NCI-H146 treated with DMSO at 0.1 percent for 48 hours (cell line): ENCODE measurements around the gene ZNF813.
"Not testable (repeated sequence)": the region's sequence is repeated elsewhere in the genome, so short reads cannot be mapped to it uniquely, and the experiment has no call there.

ENCODE experiments used
- DNase-seq: peaks from one replicate; lab custom pipeline; 2025; ENCODE audit not compliant: unreplicated experiment; lab: John Stamatoyannopoulos, UW

ZNF813 gene

DNA sequence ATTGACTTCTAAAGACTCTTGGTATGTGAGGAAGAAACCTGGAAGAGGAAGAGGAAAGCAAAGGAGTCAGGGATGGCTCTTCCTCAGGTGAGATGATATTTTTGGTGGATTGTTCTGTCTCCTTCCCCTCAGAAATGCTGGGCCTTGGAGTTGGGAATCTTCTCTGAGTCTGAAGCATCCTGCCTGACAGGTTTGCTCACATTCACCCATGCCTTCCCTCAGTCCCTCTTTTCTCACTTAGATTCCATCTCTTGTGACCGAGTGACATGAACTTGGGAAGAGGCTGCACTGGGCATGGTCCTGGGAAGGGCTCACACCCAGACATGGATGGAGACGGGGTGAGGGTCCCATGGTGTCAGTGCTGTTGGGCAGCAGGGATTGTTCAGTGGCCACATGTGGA is 16.2 kb downstream of the ZNF813 start:
- not testable (repeated sequence) for DNase-seq

DNA sequence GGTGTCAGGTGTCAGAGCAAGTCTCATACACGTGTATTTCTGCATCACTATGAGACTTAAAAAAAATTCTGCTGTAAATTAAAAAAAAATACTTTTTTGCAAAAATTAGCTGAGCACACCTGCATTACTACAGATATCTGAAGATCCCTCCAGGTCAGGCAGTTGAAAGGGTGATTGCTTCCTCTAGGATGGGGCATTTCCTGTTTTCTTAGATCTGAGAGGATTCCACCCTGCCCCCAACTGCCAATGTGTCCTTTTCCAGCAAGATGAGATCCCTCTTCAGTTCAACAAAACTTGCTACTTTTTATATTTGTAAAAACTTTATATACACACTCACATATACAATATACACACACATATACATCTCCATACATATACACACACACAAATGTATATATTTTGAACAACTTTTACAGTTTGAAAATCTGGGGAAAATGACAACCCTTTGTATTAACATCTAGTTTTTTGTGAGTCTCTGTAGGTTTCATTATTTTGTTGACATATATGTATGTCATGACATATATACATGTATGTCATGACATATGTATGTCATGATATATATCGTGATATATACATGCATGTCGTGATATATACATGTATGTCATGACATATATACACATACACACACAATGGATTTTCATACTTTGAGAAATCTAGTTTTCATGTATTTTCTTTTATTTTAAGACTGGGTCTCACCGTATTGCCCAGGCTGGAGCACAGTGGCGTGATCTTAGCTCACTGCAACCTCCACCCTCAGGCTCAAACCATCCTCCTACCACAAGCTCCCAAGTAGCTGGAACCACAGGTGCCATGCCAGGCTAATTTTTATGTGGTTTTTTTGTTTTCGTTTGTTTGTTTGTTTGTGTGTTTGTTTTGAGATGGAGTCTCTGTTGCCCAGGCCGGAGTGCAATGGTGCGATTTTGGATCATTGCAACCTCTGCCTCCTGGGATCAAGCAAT is 17.8 kb downstream of the ZNF813 start:
- no peak for DNase-seq

DNA sequence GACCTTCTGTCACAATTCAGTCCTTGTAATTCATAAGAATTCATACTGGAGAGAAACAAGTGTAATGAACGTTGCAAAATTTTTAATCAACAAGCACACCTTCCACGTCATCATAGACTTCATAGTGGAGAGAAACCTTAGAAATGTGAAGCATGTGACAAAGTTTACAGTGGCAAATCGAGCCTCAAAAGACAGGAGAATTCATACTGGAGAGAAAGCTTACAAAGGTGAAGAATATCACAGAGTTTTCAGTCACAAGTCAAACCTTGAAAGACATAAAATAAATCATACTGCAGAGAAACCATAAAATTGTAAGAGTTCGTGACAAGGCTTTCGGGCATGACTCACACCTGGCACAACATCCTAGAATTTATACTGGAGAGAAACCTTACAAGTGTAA is 24.6 kb downstream of the ZNF813 start:
- DNase-seq = no peak

DNA sequence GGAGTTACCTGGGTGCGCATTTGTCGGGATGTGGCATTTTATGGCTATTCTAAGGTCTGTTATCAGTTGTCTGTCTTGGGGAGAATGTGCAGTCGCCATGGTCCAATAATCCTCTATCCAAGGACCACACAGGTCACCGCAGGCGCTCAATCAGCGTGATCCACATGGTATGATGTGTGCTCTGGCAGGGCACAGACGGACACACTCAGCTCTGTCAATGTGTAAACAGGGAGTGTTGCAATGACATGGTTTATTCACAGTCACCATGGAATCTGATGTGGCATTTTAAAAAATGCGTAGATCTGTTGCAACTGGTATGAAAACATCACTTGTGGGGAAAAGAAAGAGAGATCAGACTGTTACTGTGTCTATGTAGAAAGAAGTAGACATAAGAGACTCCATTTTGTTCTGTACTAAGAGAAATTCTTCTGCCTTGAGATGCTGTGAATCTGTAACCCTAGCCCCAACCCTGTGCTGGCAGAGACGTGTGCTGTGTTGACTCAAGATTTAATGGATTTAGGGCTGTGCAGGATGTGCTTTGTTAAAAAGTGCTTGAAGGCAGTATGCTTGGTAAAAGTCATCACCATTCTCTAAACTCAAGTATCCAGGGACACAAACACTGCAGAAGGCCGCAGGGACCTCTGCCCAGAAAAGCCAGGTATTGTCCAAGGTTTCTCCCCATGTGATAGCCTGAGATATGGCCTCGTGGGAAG is 29.9 kb downstream of the ZNF813 start:
- DNase-seq = not testable (repeated sequence)

DNA sequence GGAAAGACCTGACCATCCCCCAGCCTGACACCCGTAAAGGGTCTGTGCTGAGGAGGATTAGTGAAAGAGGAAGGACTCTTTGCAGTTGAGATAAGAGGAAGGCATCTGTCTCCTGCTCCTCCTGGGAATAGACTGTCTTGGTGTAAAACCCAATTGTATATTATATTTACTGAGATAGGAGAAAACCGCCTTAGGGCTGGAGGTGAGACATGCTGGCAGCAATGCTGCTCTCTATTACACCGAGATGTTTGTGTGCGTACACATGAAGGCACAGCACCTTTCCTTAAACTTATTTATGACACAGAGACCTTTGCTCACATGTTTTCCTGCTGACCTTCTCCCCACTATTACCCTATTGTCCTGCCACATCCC is 30.5 kb downstream of the ZNF813 start:
- not testable (repeated sequence) for DNase-seq

DNA sequence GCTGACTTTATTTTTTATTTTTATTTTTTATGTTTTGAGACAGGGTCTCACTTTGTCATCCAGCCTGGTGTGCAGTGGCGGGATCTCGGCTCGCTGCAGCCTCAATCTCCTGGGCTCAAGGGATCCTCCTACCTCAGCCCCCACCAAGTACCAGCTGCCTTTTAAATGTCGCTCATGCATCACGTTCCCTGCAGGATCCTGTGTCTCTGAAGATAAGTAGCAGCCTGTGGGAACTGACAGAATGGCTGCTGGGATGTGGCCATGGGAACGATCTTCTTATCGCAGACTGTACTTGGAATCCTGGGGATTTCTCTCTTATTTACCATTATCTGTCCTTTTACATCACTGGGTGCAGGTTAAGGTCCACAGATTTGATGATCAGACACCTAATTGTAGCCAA is 35.6 kb downstream of the ZNF813 start:
- DNase-seq = peak; percentile 27

DNA sequence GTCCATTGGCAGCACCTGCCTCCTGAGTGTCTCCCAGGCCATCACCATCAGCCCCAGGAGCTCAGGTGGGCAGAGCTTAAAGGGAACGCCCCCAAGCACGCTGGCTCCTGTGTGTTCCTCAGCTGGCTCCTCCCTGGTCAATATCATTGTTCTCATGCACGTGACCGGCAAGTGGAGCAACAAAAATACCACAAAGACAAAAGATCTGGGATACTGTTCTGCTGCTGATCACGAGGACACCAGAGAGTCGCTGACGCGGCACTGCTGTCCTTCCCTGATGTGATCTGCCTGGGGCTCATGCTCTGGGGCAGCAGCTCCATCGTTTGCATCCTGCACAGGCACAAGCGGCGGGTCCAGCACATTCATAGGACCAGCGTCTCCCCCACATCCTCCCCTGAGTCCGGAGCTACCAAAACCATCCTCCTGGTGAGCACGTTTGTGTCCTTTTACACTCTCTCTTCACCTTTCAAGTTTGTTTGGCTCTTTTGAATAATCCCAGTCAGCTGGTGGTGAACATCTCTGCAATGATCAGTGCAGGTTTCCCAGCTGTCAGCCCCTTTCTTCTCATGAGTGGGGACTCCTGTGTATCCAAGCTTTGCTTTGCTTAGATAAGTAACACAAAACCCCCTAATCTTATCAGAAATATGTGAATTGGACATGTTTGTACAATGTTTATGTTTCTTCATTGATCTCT is 36.3 kb downstream of the ZNF813 start:
- peak; percentile 36 for DNase-seq

DNA sequence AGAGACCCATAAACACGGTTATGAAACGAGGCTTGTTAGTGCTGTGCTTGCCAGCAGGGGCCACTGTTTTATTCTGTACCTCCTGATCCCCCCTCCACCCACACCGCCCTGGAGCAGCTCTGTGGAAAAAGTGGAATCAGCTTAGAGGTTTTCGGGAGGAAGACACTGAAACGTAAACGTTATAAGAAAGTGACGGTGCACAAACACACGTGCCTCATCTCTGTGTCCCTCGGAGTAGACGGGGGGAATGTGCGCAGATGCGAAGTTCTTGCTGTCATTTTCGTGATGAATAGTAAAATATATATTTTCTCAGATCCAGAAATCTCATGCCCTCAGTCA is 36.8 kb downstream of the ZNF813 start:
- DNase-seq = not testable (repeated sequence)

DNA sequence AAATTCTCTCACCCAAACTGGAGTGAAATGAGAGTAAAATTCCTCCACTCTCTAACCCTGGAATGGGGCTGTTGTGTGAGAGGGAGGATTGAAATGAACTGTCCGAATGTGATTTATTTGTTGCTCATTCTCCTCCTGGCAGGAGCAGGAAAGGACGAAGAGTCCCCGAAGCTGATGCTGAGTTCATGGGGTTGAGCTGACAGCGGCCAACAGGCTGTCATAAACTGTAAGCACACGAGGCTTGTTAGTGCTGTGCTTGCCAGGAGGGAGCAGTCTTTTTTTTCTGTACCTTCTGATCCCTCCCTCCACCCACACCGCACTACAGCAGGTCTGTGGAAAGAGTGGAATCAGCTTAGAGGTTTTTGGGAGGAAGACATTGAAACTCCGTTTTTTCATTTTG is 37.4 kb downstream of the ZNF813 start:
- DNase-seq = peak; percentile 4

DNA sequence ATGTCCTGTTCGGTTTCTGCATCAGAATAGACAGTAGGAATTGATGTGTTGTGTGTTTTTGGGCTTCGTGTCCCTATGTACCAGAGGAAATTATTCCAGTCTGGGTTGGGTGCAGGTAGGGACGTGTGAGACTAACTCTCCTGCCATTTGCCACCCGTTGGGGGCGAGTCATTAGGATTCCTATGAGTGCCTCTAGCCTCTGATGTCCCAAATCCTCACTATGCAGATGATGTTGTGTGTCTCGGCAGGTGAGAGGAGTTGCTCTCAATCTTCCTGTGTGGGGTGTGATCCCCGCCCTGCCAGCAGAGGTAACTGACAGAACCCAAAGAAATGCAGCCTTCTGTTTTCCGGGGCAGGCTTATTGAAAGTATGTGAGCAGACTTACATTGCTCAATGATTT is 39.2 kb downstream of the ZNF813 start:
- no peak for DNase-seq

DNA sequence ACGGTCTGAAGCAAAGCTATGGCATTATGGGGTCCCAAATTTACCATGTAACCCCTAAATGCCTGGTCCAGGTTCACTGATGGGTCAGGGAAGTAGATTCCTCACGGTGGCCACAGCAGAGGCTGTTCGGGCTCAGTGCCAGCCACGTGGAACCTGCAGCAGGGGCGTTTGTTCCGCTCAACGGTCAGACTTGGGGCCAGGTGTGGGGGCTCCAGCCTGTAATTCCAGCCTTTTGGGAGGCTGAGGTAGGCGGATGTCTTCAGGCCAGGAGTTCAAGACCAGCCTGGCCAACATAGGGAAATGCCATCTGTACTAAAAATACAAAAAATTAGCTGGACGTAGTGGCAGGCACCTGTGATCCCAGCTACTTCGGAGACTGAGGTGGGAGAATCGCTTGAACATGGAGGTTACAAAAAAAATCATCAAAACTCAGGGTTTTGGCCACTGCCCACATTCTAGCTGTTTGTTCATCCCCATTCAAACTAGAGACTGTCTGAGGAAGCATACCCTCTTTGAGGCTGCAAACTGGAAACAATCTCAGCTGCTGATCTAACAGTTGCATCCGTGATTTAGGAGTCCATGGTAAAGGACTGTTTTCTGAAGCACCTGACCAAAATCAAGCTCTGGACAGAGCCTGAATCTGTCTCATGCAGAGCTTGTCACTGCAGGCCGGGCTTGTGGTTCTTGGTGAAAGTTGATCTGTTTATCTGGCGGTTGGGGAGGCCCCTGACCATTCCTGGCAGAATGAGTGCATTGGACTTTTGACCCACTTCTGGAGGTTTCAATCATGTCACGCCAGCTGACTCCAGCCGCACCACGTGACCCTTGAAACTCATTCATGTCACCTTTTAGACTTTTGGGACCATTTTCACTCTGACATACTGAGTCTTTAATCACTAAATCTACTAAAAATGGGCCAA is 40.2 kb downstream of the ZNF813 start:
- DNase-seq = no peak

DNA sequence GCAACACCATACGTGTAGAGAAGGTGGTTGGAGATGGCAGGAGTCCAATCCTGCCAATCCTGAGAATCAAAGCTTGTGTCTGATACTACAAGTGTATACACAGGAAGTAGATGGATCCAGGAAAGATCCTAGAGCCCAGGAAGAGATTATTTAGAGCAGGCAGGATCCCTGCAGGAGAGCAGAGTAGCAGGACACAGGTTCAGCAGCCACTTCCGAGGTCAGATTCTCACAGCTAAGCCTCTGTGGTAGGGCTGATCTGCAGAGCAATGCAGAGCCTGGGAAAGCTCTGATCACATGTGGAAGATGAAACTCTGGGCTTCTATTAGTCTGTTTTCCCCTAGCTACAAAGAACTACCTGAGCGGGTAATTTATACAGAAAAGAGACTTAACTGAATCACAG is 41.9 kb downstream of the ZNF813 start:
- DNase-seq = no peak

DNA sequence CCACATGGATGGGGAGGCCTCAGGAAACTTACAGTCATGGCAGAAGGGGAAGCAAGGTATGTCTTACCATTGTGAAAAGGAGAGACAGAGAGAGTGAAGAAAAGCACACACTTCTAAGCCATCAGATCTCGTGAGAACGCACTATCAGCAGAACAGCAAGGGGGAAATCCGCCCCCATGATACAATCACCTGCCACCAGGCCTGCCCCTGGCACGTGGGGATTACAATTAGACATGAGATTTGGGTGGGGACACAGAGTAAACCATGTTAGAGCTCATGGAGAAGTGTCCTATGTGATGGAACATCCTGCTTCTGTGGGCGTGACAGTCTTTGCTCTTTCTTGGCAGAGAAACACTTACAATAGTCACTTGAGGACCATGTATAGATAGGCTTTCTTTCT is 42.3 kb downstream of the ZNF813 start:
- DNase-seq = no peak

DNA sequence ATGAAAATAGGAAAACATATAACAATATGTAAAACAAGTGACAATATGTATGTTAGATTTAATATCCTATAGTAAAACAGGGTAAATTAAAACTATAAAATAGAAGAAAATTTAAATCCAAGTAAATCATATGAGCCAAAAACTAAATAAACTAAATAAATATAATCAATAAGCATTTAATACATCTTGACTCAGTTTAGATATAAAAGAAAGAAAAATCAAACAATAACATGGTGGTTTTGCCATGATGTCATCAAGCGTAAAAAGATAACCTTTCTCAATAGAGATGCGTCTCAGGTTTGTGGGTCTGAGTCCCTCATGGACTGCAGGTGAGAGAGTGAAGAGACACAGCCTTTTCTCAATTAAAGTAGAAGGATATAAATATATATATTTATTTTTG is 43.8 kb downstream of the ZNF813 start:
- DNase-seq = no peak

DNA sequence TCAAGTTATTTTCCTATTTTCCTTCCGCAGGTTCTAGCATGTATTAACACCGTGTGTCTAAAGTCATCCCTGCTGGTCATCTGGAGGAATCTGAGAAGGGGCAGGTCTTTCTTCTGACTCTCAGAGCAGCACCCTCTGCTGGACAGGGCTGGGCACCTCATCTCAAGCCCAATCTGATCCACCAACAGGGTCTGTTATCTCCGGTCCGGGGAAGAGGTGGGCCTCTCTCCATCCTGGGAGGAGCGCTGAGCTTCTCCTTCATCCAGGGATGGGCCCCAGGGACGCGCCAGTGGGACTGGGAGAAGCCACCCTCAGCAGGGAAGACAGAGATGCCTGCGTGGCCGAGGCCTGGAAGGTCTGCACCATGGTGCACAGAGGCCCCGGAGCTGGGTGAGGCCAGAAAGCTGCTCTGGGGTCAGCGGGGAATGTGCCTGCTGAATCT is 44.4 kb downstream of the ZNF813 start:
- peak; percentile 27 for DNase-seq

DNA sequence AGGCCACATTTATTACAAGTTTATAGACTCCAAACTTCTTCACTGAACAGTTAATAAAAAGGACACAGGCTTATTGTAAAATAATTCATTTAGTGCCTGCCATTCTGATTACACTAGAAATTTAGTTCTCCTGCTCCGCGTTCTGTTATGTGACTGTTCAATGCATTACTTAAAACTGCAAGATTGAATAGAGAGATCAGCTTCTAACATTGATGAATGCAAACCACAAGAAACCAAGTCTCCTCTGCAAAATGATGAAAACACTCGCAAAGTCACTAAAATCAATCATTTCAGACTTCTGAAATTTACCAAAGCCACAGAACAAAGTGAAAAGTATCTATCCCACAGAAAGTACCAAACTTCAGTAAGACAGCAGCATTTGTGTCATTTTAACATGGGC is 47.5 kb downstream of the ZNF813 start:
- DNase-seq = not testable (repeated sequence)

DNA sequence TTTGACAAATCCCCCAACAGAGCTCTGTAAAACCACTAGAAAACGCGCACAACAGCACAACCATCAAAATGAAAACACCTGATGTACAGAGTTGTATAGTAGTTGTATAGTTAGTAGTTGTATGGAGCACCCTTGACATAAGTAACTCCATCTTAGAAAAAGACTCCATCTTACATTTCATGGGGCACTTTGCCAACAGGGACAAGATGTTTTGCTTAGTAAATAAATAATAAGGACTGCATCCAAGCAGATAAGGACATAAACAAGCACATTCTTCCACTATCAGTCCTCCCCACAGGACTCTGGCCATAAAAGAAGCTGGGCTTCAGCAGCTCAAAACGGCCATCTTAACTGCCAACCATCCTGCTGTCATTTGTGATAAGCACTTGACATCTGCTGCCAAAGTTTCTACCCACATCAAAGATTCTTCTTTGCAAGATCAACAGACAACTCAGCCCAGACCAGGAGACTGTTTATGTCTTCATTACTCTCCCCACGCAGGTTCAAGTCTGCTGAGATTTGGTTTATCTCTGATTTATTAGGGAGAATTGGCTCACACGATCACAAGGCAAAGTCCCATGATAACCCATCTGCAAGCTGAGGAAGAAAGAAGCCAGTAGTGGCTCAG is 49.7 kb downstream of the ZNF813 start:
- no peak for DNase-seq

DNA sequence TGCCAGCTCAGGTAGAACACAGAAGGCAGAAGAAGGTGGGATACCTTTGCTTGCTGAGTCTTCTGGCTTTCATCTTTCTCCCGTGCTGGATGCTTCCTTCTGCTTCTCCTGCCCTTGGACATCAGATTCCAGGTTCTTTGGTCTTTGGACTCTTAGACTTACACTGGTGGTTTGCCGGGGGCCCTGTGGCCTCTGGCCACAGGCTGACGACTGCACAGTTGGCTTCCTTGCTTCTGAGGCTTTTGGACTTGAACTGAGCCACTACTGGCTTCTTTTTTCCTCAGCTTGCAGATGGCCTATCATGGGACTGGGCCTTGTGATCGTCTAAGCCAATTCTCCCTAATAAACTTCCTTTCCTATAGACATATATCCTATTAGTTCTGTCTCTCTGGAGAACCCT is 50.6 kb downstream of the ZNF813 start:
- no peak for DNase-seq

DNA sequence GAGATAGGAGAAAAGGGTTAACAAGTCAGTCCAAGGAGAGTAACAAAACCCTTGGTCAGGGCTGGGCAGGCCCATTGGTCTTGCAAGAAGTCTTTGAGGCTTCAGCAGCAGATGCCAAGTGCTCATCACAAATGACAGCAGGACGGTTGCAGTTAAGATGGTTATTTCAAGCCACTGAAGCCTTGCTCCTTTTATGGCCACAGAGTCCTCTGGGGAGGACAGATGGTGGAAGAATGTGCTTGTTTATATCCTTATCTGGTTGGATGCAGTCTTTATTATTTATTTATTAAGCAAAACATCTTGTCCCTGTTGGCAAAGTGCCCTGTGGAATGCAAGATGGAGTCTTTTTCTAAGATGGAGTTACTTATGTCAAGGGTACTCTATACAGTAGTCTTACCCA is 51.2 kb downstream of the ZNF813 start:
- no peak for DNase-seq

DNA sequence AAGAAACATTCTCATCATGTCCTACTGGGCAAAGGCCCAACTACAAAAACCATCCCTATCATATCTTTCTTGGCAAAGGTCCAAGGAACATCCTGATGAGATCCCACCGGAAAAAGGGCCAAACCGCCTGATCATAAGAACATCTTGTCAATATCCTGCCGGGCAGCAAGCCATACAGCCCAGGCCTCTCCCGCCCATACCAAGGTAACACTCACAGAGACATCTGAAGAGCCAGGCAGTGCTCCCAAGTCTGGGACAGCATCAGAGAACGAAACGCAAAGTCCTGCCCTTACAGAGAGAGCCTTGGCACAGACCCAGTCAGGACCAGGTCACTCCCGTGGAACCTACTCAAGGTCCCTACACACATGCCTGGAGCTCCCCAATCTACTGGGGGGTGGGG is 51.9 kb downstream of the ZNF813 start:
- DNase-seq = no peak
